ENCODE measurements around the gene MRPL50. TPM values are rescaled to one million over a fixed set of nuclear protein-coding genes. Genes with fewer than 3 reads are reported as not detected.

The MRPL50 gene
- total RNA-seq, 1 experiment from 2014 or later = 11.9 TPM

DNA sequence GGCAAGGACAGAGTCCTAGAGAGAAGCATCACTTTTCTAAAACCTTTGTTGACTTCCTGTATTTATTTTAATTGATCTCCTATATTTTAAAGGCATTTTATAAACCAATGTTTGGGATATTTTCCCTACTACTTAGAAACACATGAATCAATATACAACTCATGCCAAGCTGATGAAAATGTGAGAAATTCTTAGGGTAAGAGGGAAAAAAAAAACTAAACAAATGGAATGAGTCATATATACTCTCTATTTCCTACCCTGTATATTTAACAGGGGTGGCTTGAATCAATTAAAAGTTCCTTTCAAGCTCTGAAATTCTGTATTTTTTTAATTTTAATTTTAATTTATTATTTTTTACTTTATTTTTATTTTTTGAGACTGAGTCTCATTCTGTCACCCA is 33.2 kb downstream of the MRPL50 start:
- H2AFZ ChIP-seq = no peak overlapping the region

GRCh38 chr9:101362450-101362849 is 36.0 kb downstream of the MRPL50 start:
- no peak overlapping the region for H3K4me2 ChIP-seq
- H3F3A ChIP-seq (ENCODE audit: insufficient read depth, low read depth) = no peaks in the 10 kb centered on the region
- no peak overlapping the region for H2AFZ ChIP-seq
- no peaks in the 10 kb centered on the region for H3K36me3 ChIP-seq (ENCODE audit: low read depth)
- H3K4me1 ChIP-seq (replicated peaks; ENCODE audit: insufficient read depth) = no peaks in the 10 kb centered on the region
- DNase-seq = no peak
- H3K27ac ChIP-seq = no peak overlapping the region
- no peaks in the 10 kb centered on the region for H4K20me1 ChIP-seq (ENCODE audit: insufficient read depth)
- BruUV-seq (replicated peaks) = no TSS peak
- intact Hi-C loops (cut with micrococcal nuclease; ENCODE audit: unreplicated experiment) = no loop called here
- ChIA-PET CTCF (no interaction called here), POLR2A (ENCODE audit: unreplicated experiment) (no interaction called here)
- no peak overlapping the region for H3K4me3 ChIP-seq
- no peak for TF ChIP-seq EZH2 (IDR thresholded peaks at IDR 0.05; ENCODE audit: low read depth)
- TF ChIP-seq, protein P1, sequence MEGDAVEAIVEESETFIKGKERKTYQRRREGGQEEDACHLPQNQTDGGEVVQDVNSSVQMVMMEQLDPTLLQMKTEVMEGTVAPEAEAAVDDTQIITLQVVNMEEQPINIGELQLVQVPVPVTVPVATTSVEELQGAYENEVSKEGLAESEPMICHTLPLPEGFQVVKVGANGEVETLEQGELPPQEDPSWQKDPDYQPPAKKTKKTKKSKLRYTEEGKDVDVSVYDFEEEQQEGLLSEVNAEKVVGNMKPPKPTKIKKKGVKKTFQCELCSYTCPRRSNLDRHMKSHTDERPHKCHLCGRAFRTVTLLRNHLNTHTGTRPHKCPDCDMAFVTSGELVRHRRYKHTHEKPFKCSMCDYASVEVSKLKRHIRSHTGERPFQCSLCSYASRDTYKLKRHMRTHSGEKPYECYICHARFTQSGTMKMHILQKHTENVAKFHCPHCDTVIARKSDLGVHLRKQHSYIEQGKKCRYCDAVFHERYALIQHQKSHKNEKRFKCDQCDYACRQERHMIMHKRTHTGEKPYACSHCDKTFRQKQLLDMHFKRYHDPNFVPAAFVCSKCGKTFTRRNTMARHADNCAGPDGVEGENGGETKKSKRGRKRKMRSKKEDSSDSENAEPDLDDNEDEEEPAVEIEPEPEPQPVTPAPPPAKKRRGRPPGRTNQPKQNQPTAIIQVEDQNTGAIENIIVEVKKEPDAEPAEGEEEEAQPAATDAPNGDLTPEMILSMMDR (conservative IDR thresholded peaks at IDR 0.05) = no peak
- no peaks in the 10 kb centered on the region; the same call in 1 of the 2 replicates for H3K9me3 ChIP-seq (ENCODE audit: insufficient read depth, low read depth)
- H3K27me3 ChIP-seq (ENCODE audit: insufficient read depth, low read depth) = no peaks in the 10 kb centered on the region
- H3K79me2 ChIP-seq (ENCODE audit: low read depth) = no peaks in the 10 kb centered on the region
- no peaks in the 10 kb centered on the region for H3K9me2 ChIP-seq (ENCODE audit: insufficient read depth)

More for the DNA sequence above, 33.2 kb downstream of the MRPL50 start:
- BruUV-seq (replicated peaks) = no TSS peak
- H3K9me3 ChIP-seq (ENCODE audit: insufficient read depth, low read depth) = no peaks in the 10 kb centered on the region; the same call in 1 of the 2 replicates
- H3K27me3 ChIP-seq (ENCODE audit: insufficient read depth, low read depth) = no peaks in the 10 kb centered on the region
- H3K4me3 ChIP-seq = no peak overlapping the region
- DNase-seq = no peak
- no peaks in the 10 kb centered on the region for H3F3A ChIP-seq (ENCODE audit: insufficient read depth, low read depth)
- no peaks in the 10 kb centered on the region for H3K79me2 ChIP-seq (ENCODE audit: low read depth)
- intact Hi-C loops (cut with micrococcal nuclease; ENCODE audit: unreplicated experiment) = no loop called here
- no peaks in the 10 kb centered on the region for H4K20me1 ChIP-seq (ENCODE audit: insufficient read depth)
- TF ChIP-seq EZH2 (IDR thresholded peaks at IDR 0.05; ENCODE audit: low read depth) = no peak
- TF ChIP-seq, protein P1 (conservative IDR thresholded peaks at IDR 0.05) = no peak
- no peaks in the 10 kb centered on the region for H3K9me2 ChIP-seq (ENCODE audit: insufficient read depth)
- H3K4me2 ChIP-seq = no peak overlapping the region
- no peak overlapping the region for H3K27ac ChIP-seq
- ChIA-PET POLR2A (ENCODE audit: unreplicated experiment) (no interaction called here), CTCF (no interaction called here)
- no peaks in the 10 kb centered on the region for H3K4me1 ChIP-seq (replicated peaks; ENCODE audit: insufficient read depth)
- H3K36me3 ChIP-seq (ENCODE audit: low read depth) = no peaks in the 10 kb centered on the region

DNA sequence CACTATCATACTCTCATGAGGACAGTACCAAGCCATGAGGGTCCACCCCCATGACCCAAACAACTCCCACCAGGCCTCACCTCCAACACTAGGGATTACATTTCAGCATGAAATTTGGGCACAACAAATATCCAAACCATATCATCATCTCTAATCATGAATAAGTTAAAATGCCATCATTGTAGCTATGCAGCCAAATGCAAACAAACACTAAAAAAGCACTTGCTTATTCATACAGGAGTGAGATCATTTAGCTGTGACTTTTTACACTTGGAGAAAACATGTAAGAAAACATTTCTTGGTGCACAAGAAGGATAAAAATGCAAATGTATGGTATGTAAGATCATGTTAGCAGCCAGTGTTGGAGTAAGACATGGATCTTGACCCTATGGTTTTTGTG is 37.8 kb downstream of the MRPL50 start:
- BruUV-seq (replicated peaks) = no TSS peak
- CTCF ChIA-PET = no interaction called here
- TF ChIP-seq EZH2 (IDR thresholded peaks at IDR 0.05; ENCODE audit: low read depth) = no peak
- TF ChIP-seq, protein P1 (conservative IDR thresholded peaks at IDR 0.05) = no peak
- Histone ChIP-seq H3K9me2 (ENCODE audit: insufficient read depth) (no peaks in the 10 kb centered on the region), H3K4me1 (replicated peaks; ENCODE audit: insufficient read depth) (no peaks in the 10 kb centered on the region), H3K27ac (no peak overlapping the region), H2AFZ (no peak overlapping the region), H3K36me3 (ENCODE audit: low read depth) (no peaks in the 10 kb centered on the region), H3K4me2 (no peak overlapping the region), H3F3A (ENCODE audit: insufficient read depth, low read depth) (no peaks in the 10 kb centered on the region), H3K79me2 (ENCODE audit: low read depth) (no peaks in the 10 kb centered on the region), H3K9me3 (ENCODE audit: insufficient read depth, low read depth) (no peaks in the 10 kb centered on the region; the same call in 1 of the 2 replicates), H3K4me3 (no peak overlapping the region), H3K27me3 (ENCODE audit: insufficient read depth, low read depth) (no peaks in the 10 kb centered on the region), H4K20me1 (ENCODE audit: insufficient read depth) (no peaks in the 10 kb centered on the region)
- intact Hi-C loops (cut with micrococcal nuclease; ENCODE audit: unreplicated experiment) = no loop called here
- POLR2A ChIA-PET (ENCODE audit: unreplicated experiment) = no interaction called here
- DNase-seq = no peak

All from PC-9 (cell line).